Measurements from ENCODE around the gene DCP1B.

The DCP1B gene

GRCh38 chr12:2017546-2018337 is 13.5 kb upstream of the DCP1B start:
- DNase-seq: no peak

DNA sequence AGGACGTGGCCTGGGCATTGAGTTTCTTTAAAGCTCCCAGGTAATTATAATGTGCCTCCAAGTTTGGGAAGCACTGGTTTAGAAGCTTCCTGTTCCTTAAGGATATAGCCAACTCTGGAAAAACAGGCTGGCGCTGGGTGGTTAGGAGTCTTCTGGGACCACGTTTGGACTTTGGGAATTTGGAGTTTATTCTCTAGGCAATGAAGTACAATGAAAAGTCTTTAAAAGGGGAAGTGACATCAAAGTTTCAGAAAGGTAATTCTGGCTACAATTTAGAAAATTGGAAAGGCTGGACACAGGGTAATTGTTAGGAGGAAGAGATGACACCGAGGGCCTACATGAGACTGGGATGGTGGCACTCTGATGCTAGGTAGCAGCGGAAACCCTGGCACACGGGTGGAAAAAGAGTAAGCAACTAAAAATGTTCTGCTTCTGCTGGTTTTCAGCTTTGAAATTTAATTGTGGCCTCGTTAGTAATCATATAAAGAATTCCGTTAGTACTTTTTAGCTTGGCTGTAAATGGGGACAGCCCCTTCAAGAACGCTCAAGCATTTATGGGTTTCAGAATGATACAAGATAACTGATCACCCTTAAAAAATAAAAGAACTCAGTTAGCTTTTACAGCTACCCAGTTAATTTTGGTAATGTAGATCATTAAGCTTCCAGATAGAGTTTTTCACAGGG is 12.7 kb upstream of the DCP1B start:
- no peak for DNase-seq

- no peak for DNase-seq
Observed at GRCh38 chr12:2014231-2014630, 10.0 kb upstream of the DCP1B start.

DNA sequence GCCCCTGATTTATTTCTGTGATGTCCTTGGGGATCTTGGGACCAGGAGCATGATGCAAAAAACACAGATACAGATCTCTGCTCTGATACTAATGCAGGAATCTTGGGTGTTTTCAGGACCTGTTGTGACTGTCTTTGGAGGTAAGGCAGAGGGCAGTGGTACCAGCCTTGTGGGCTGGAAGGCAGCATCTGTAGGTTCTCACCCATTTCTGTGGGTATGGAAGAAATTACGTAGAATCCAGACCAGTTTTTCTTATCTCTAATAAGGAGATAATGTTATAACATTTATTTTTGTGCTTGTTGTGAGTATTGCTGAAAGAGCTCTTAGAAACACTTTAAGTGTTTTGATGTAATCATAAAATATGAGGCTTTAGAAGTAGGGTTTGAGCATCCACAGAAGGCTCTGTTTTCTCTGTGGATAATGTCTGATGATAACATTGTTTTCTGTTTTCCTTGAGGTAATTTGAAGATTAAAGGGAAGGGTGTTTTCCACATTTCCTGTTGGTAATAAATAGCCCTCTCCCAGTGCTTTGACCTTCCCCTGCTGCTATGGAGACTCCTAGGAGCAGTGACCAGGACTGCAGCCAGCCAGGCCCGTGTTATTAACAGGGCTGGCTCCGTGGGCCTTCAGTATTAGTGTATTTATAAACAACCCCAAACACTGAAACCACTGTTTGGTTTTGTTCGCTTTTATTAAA is 9.4 kb upstream of the DCP1B start:
- no peak for DNase-seq

- no peak for DNase-seq
Observed at GRCh38 chr12:2013086-2013485, 8.8 kb upstream of the DCP1B start.

GRCh38 chr12:2011643-2012607 is 7.7 kb upstream of the DCP1B start:
- DNase-seq: no peak

DNA sequence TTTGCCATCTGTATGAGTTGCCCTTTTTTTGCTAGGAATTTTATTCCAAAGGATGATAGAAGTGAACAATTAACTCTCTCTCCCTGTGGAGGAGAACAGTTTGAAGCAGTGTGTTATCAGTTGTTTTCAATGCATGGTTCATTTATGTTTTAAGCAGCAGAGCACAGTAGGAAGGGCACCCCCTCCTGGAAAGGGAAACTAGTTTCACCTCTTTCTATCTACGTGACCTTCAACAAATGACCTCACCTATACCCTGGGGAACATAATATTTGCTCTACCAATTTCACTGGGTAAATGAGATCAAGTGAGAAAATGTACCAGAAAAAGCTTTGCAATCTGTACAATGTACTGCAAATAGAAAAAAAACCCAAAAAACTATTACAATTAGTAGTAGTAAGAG is 5.4 kb upstream of the DCP1B start:
- no peak for DNase-seq

DNA sequence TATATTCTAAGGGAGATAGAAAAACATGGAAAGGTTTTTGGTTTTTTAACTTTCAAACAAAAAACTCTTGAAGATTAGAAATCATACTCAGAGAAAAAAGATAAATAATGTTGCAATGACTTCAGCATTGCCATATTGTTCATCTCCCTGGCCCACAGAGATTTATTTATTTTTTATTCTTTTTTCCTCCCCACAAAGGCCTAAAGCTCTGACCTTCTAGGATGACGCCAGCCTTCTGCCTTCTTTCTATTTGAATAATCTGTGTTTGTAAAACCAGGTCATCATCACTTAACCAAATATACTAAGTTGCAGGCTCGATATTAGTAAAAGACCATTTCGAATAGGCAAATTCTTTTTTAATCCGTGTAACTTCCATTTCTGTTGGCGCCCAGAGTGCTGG is 4.4 kb upstream of the DCP1B start:
- no peak for DNase-seq

DNA sequence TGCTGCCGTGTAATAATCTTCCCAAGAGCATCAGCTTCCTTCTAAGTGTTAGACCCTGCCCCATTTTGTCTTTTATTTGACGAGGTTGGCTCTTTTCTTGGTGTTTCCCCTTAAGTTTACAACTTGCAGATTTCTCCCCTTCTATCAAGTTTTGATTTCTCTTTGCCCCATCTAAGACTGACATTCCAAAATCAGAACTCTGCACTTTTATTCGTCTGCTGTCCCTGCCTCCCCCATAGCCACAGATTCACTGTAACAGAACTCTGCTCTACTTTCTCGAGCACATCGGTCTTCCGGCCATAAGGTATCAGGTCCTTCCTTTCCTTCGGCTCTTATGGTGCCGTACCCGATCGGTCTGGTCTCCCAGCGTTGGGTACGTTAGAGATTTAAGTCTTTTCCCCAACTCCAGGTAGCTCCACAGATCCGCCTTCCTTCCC is 563 bp downstream of the DCP1B start:
- no peak for DNase-seq

DNA sequence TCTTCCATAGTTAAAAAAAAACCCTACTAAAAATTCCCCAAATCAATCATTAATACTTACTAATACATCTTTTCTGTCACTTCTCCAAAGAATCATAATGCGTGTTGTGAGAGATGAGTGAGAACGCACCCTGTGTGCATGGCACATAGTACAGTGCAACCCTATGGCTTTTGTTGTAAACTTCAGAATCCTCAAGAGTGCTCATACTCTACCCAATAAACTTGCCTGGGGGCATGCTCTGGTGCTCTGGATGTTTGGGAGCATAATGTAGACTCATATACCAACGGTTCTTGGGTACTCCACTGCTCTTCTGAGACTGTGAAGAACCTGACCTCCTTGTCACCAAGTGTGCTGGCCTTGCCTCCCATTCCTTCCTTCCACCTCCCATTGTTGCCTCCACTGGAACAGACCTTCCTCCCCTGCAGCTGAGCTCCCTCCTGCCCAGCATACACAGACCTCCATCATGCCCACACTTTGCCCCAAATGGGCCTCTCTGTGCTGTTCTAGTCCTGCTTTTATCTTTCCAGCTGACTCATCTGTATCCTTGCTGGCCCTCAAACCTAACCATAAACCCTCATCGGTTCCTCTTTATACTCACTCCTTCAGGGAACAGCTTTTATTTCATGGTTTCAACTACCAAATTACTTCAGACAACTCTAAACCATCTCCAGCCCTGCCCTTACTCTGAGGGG is 8.9 kb downstream of the DCP1B start:
- DNase-seq: no peak

DNA sequence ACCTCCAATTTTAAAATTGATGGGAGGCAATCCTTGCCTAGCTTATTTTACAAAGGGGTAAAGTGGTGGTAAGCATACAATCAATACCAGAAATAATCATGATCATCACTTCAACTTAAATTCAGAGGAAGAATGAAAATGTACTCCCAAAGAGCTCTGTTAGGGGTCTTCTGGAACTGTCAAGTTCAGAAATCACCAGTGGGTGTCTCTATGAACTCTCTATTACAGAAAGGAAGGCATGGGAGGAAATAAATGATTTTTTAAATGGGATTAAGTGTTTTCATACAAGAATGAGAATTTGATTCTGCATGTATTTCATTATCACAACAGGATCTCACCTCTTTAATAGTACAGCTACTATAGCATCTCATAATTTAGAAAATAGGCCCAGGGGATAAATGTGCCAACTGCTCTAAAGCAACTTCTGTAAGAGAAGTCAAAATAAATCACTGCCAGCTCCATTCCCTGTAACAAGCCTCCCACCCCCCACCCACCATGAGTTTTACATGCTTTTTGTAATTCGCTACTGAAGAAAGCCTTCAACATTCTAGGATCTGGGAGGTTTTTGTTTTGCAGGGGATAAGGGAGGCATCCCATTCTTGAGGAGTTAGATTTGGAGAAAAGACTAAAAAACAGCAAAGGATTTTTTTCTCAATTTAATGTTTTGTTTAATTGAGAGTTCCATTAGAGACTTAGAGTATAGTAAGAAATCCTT is 9.7 kb downstream of the DCP1B start:
- no peak for DNase-seq

DNA sequence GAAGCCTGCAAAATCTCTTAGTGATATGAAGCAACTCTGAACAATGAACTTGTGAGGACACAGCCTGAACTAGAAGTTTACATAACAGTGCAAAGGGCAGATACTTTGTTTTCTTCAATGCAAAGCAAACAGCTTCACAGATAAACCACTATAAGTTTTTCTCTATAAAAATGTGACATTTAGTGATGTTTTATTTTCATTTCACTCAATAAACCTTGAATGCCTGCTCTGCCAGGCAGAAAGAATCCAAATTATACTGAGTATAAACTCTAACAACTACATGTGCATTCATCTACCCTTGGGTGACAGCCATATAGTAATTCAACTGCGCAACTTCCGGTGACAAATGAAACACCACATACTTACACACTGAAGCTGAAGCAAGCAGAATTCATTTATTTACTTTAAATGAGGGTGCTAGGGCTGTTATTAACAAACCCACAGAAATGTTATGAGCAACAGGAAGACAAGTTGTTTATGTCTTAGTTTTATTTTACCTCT is 10.3 kb downstream of the DCP1B start:
- no peak for DNase-seq

- DNase-seq: no peak
Observed at GRCh38 chr12:1993341-1993740, 10.9 kb downstream of the DCP1B start.

GRCh38 chr12:1992732-1993131 is 11.5 kb downstream of the DCP1B start:
- DNase-seq: no peak

DNA sequence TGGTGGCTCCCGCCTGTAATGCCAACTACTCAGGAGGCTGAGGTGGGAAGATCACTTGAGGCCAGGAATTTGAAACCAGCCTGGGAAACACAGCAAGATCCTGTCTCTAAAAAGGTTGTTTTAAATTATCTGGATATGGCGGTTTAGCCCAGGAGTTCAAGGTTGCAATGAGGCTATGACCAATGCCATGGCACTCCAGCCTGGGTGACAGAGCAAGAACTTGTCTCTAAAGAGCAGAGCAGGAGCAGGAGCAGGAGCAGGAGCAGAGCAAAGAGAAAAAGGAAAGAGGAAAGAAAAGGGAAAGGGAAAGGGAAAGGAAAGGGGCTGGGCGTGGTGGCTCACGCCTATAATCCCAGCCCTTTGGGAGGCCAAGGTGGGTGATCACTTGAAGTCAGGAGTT is 15.1 kb downstream of the DCP1B start:
- DNase-seq: no peak

GRCh38 chr12:1984759-1985158 is 19.5 kb downstream of the DCP1B start:
- DNase-seq: no peak

DNA sequence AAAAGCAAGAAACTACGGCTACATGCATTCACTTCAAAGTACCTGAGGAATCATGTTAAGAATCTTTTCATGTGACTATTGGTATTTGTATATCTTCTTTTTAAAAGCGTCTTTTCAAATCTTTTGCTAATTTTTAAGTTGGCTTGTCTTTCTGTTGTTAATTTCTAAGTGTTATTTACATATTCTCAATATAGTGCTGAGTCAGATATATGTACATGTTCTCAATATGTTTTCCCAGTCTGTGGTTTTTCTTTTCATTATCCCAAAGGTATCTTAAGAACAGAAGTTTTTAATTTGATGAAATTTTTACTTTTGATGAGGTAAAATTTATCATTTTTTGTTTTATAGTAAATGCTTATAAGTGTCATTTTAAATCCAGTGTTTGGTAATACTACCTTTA is 24.0 kb downstream of the DCP1B start:
- DNase-seq: no peak

DNA sequence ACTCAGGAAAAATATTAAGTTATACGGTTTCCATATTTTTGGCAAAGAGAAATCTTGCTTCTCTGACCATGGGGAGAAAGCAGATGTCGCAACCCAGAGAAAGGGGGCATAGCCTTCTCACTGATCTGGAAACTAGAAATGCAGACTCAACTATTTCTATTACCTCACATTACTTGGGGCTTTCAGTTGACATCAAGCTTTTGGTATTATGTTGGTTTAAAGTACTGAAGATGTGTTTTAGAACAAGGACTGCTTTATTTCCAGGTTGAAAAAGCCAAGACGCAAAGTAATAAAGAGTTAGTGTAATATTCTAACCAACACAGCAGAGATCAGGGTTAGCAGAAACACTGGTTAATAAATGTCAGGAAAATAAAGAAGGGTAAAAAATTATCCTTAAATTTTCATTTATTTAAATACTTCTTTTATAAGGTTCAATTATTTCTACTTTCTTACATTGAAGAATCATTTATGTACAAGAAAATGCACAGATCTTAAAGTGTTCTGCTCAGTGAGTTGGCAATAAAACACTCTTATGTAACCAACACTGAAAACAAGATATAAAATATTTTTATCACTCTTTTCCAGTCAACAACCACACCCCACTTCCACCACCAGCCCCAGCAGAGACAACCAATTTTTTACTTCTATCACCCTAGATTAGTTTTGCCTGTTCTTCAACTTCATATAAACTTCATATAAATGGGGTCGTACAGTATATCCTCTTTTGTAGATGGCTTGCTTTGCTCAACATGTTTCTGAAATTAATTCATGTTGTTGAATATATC is 26.0 kb downstream of the DCP1B start:
- no peak for DNase-seq

- DNase-seq: no peak
Observed at GRCh38 chr12:1977588-1977987, 26.7 kb downstream of the DCP1B start.

- DNase-seq: no peak
Observed at GRCh38 chr12:1977109-1977508, 27.1 kb downstream of the DCP1B start.

All from stimulated activated CD4-positive, alpha-beta T cell treated with anti-CD3 and anti-CD28 coated beads, Interleukin-4, amount 100 ng/mL, for 4 hours (primary cell).